Ammon's horn (tissue), 1 donor: ENCODE results near the gene RRAD.

Source experiments
- DNase-seq: peaks from one replicate; pipeline ENCODE4 v3.0.0-alpha.2; 2016; ENCODE audit warnings: low spot score

Gene RRAD

DNA sequence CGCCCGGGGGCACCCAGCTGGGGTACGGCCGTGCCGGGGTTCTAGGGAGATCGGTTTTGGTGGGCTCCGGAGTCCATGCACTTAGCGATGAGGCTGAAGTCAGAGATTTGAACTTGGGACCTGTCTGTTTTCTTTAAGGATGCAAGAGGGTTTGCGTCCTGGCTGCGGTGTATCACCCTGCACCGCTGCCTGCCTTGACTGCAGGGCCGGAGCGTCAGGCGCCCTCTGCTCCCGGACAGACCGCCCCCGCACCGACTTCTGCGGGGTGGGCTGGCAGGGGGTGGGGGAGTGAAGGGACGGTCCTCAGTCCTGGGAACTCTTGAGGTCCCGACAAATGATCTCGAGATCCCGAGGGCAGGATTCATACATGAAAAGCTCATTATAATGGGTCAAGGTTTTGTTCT, 44.3 kb downstream of the RRAD start:
- DNase-seq, result no peak

GRCh38 chr16:66880288-66881013, 44.9 kb downstream of the RRAD start, which contains the start of gene PDP2:
PDP2 (plus strand) TSS chr16:66880515; CDS start chr16:66884285, 3,770 bp downstream.
- peak; percentile 96 for DNase-seq

GRCh38 chr16:66878067-66878466, 47.3 kb downstream of the RRAD start:
- no peak for DNase-seq

GRCh38 chr16:66874079-66874775, 51.1 kb downstream of the RRAD start:
- DNase-seq, result no peak

DNA sequence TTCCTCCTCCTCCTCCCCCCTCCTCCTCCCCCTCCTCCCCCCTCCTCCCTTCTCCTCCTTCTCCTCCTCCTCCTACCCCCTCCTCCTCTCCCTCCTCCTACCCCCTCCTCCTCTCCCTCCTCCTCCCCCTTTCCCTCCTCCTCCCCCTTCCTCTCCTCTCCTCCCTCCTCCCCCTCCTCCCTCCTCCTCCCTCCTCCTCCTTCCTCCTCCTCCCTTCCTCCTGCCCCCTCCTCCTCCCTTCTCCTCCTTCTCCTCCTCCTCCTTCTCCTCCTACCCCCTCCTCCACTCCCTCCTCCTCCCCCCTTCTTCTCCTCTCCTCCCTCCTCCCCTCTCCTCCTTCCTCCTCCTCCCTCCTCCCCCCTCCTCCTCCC, 51.7 kb downstream of the RRAD start:
- DNase-seq, result no peak

GRCh38 chr16:66872943-66873684, 52.2 kb downstream of the RRAD start:
- DNase-seq, result peak; percentile 93

DNA sequence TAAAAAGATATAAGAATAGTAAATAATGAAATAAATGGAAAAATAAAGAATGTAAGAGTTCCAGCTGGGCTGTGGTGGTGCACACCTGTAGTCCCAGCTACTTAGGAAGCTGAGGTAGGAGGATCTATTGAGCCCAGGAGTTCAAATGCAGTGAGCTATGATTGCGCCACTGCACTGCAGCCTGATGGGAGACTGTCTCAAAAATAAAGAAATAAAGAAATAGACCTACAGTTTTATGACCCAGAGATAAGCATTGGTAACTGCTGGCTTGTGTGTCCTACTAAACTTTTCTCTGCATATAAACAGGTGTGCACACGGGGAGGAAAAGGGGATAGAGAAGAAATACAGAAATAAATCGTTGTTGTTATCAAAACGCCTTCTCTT, 52.8 kb downstream of the RRAD start:
- no peak for DNase-seq

DNA sequence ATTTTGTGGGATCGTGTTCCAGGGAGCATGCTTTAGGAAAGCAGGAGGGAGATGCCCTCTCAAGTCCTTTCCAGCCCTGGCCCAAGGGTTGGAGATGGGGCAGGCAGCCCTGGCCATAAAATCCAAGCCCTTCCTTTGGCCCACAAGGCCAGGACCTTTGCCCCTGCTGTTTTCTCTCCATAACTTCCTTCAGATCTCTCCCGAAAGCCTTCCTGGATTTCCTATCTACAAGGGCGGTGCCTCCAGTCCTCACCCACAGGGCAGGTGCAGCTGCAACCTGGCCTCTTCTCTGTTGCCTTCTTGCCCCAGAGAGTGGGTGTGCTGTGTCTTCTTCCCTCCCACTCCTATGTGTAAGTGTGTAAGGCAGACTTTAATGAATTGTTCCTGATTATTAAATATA, 53.5 kb downstream of the RRAD start:
- DNase-seq, result no peak
